Tibial nerve (tissue), 4 donors: ENCODE measurements around the gene DNA2. TPM values are rescaled to one million over a fixed set of nuclear protein-coding genes. Genes with fewer than 3 reads are reported as not detected.

Source experiments
- DNase-seq, 2 donors: peaks; one replicate each; pipeline ENCODE4 v3.0.0-alpha.2; 2019; ENCODE audit warnings: low spot score in 2 of 2
- H3K27ac ChIP-seq, 4 donors: fragments of 200-600 bp; sonication (generic) in 3 of 4; one replicate each; pipeline ENCODE4 v1.5.1; 2017 to 2019; ENCODE audit warnings: mild to moderate bottlenecking in 1 of 4
- H3K27me3 ChIP-seq, 2 donors: fragments of 200-600 bp; sonication (generic) in 1 of 2; one replicate each; pipeline versions ENCODE4 v1.5.1 to v1.6.0; 2017 to 2019
- H3K36me3 ChIP-seq, 3 donors: fragments of 200-600 bp; sonication (generic); one replicate each; pipeline ENCODE4 v1.5.1; 2018 to 2019
- H3K4me1 ChIP-seq, 4 donors: fragments of 200-600 bp; sonication (generic) in 3 of 4; one replicate each; pipeline ENCODE4 v1.5.1; 2017 to 2019
- H3K4me3 ChIP-seq, 4 donors: fragments of 200-600 bp; sonication (generic) in 3 of 4; one replicate each; pipeline ENCODE4 v1.5.1; 2017 to 2019; ENCODE audit warnings: mild to moderate bottlenecking in 1 of 4, moderate library complexity in 1 of 4
- H3K9me3 ChIP-seq, 4 donors: fragments of 200-600 bp; sonication (generic) in 3 of 4; one replicate each; pipeline ENCODE4 v1.5.1; 2017 to 2019
- CTCF ChIP-seq, 5 experiments: fragments of 200-600 bp in 3 of 5; fragments of 450-650 bp in 2 of 5; sonication (generic) in 3 of 5; IDR thresholded peaks; one replicate each; pipeline ENCODE4 v1.5.1; 2016 to 2019; ENCODE audit warnings: antibody characterized with exemption in 5 of 5, mild to moderate bottlenecking in 3 of 5, moderate library complexity in 2 of 5
- EP300 ChIP-seq, 2 donors: sonication (generic); formaldehyde crosslinking; IDR thresholded peaks; one replicate each; pipeline ENCODE4 v1.6.1; 2017; ENCODE audit warnings: antibody characterized with exemption in 2 of 2, mild to moderate bottlenecking in 1 of 2
- POLR2A ChIP-seq, 2 donors: fragments of 450-650 bp; IDR thresholded peaks; one replicate each; pipeline ENCODE4 v1.6.1; 2017; ENCODE audit warnings: antibody characterized with exemption in 2 of 2, mild to moderate bottlenecking in 2 of 2, moderate library complexity in 2 of 2
- WGBS, 2 donors: methylation state at CpG; one replicate each; pipeline ENCODE4 v1.1.5; 2018; 5-methylcytosine and 5-hydroxymethylcytosine counted together
- total RNA-seq, 4 donors: library from RNA; depleted of rRNA; stranded (reverse); fragments of >200 nt; gene quantifications; one replicate each; pipeline ENCODE4 v1.1.0, GENCODE V29; 2016

Gene DNA2
- total RNA-seq, 4 donors from 2014 or later, result 1.3 to 11.9 (median 6.0) TPM

GRCh38 chr10:68446179-68446578 lies 25.6 kb downstream of the DNA2 start:
- 97 to 100% methylated on average over 1 of the region's 1 CpG for WGBS, 2 donors
- Histone ChIP-seq H3K27me3 (no peaks in the 10 kb centered on the region), H3K9me3 (no peaks in the 10 kb centered on the region), H3K4me1 (no peaks in the 10 kb centered on the region), H3K36me3 (no peaks in the 10 kb centered on the region), H3K4me3 (no peak overlapping the region), H3K27ac (no peak overlapping the region)
- no peak for DNase-seq
- TF ChIP-seq POLR2A (IDR thresholded peaks at IDR 0.05) (no peak), EP300 (IDR thresholded peaks at IDR 0.05) (no peak), CTCF (IDR thresholded peaks at IDR 0.05) (no peak)

GRCh38 chr10:68442971-68443370 lies 28.8 kb downstream of the DNA2 start:
- Histone ChIP-seq H3K27me3 (no peaks in the 10 kb centered on the region), H3K9me3 (no peaks in the 10 kb centered on the region), H3K27ac (no peak overlapping the region), H3K4me3 (no peak overlapping the region), H3K36me3 (peaks cover 0 to 4% (median 0%) of the 10 kb centered on the region in 3 donors), H3K4me1 (no peaks in the 10 kb centered on the region)
- DNase-seq, result no peak
- WGBS, 2 donors, result 86 to 88% methylated on average over 2 of the region's 2 CpGs
- no peak for TF ChIP-seq CTCF (IDR thresholded peaks at IDR 0.05)

- no peaks in the 10 kb centered on the region for H3K4me1 ChIP-seq
- no peak overlapping the region for H3K4me3 ChIP-seq
- H3K36me3 ChIP-seq, result peaks cover 0 to 6% (median 0%) of the 10 kb centered on the region in 3 donors
- H3K27ac ChIP-seq, result no peak overlapping the region
- no peak for DNase-seq
- WGBS, 2 donors, result 98 to 99% methylated on average over 3 of the region's 3 CpGs
- TF ChIP-seq POLR2A (IDR thresholded peaks at IDR 0.05) (no peak), EP300 (IDR thresholded peaks at IDR 0.05) (no peak), CTCF (IDR thresholded peaks at IDR 0.05) (no peak)
- no peaks in the 10 kb centered on the region for H3K9me3 ChIP-seq
- H3K27me3 ChIP-seq, result no peaks in the 10 kb centered on the region
These were observed 30.9 kb downstream of the DNA2 start for GRCh38 chr10:68440898-68441297.

- no peak for TF ChIP-seq EP300 (IDR thresholded peaks at IDR 0.05)
- TF ChIP-seq CTCF (IDR thresholded peaks at IDR 0.05), result no peak
- TF ChIP-seq POLR2A (IDR thresholded peaks at IDR 0.05), result no peak
- Histone ChIP-seq H3K36me3 (peaks cover 0 to 13% (median 0%) of the 10 kb centered on the region in 3 donors), H3K4me1 (no peaks in the 10 kb centered on the region), H3K27ac (no peak overlapping the region), H3K4me3 (no peak overlapping the region), H3K9me3 (no peaks in the 10 kb centered on the region), H3K27me3 (no peaks in the 10 kb centered on the region)
- DNase-seq, result no peak
These were observed 36.0 kb downstream of the DNA2 start for GRCh38 chr10:68435803-68436202.

GRCh38 chr10:68434657-68435056 lies 37.1 kb downstream of the DNA2 start:
- Histone ChIP-seq H3K4me1 (no peaks in the 10 kb centered on the region), H3K36me3 (peaks cover 0 to 15% (median 0%) of the 10 kb centered on the region in 3 donors), H3K9me3 (no peaks in the 10 kb centered on the region), H3K27ac (no peak overlapping the region), H3K4me3 (no peak overlapping the region), H3K27me3 (no peaks in the 10 kb centered on the region)
- DNase-seq, result no peak
- TF ChIP-seq CTCF (IDR thresholded peaks at IDR 0.05) (no peak), EP300 (IDR thresholded peaks at IDR 0.05) (no peak), POLR2A (IDR thresholded peaks at IDR 0.05) (no peak)
- 94 to 97% methylated on average over 4 of the region's 4 CpGs for WGBS, 2 donors
